Epithelial cell of esophagus (primary cell): Measurements from ENCODE around the gene COG3.

Source experiments
- DNase-seq: peaks from one replicate; pipeline ENCODE4 v3.0.0; 2010; ENCODE audit warnings: low read depth
- H3K4me3 ChIP-seq: 2 replicates; pipeline ENCODE4 v1.5.1; 2011; ENCODE audit warnings: mild to moderate bottlenecking, low read length, control low read depth
- TF ChIP-seq, protein P1 (sequence below): IDR thresholded peaks from 2 replicates; pipeline ENCODE4 v1.5.1; 2011; ENCODE audit warnings: low read depth, mild to moderate bottlenecking, low read length, control low read depth, inconsistent platforms; ENCODE audit not compliant: insufficient read depth; ENCODE audit errors: missing control alignments

COG3 gene

DNA sequence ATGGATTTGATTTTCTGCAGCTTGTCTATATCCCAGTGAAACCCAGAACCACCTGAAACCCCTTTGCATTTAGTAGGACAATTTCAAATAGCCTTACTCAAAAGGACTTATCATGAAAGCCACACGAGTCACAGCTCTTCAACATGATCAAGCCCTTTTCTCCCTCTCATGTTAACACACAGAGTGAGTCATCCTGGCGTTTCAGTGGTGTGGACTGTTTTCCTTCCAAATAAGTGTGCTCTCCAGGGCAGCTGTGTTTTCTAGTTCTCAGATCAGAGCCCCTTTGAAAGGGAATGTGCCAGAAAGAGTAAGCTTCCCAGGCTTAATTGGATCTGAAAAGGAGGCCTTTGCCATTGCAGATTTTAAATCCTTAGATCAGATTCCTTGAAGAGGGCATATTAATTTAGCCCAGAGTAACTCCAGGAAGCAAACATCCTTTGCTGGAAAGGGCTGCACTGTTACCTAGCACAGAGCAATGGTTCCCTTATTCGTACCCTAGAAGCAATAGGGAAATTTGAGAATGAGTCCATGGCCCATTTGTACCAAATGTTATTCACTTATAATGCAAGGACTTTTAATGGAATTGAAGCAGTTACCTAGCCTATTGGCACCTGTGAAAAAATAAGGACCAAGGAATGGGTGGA, 99.5 kb downstream of the COG3 start:
- no peak overlapping the region for H3K4me3 ChIP-seq
- TF ChIP-seq, protein P1, sequence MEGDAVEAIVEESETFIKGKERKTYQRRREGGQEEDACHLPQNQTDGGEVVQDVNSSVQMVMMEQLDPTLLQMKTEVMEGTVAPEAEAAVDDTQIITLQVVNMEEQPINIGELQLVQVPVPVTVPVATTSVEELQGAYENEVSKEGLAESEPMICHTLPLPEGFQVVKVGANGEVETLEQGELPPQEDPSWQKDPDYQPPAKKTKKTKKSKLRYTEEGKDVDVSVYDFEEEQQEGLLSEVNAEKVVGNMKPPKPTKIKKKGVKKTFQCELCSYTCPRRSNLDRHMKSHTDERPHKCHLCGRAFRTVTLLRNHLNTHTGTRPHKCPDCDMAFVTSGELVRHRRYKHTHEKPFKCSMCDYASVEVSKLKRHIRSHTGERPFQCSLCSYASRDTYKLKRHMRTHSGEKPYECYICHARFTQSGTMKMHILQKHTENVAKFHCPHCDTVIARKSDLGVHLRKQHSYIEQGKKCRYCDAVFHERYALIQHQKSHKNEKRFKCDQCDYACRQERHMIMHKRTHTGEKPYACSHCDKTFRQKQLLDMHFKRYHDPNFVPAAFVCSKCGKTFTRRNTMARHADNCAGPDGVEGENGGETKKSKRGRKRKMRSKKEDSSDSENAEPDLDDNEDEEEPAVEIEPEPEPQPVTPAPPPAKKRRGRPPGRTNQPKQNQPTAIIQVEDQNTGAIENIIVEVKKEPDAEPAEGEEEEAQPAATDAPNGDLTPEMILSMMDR = no peak
- DNase-seq = peak; percentile 79

DNA sequence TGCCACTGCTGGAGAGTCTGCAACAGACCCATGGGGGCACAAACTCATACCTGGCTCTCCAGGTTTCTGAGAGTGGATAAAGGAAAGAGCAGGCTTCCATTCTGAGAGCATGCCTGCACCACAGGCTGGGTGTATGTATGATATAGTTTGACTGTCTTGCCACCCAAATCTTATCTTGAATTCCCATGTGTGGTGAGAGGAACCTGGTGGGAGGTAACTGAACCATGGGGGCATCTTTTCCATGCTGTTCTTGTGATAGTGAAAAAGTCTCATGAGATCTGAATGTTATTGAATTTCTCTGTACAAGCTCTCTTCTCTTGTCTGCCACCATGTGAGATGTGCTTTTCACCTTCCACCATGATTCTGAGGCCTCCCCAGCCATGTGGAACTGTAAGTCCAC, 100.6 kb downstream of the COG3 start:
- TF ChIP-seq, protein P1 = no peak
- DNase-seq = no peak
- H3K4me3 ChIP-seq = no peak overlapping the region

DNA sequence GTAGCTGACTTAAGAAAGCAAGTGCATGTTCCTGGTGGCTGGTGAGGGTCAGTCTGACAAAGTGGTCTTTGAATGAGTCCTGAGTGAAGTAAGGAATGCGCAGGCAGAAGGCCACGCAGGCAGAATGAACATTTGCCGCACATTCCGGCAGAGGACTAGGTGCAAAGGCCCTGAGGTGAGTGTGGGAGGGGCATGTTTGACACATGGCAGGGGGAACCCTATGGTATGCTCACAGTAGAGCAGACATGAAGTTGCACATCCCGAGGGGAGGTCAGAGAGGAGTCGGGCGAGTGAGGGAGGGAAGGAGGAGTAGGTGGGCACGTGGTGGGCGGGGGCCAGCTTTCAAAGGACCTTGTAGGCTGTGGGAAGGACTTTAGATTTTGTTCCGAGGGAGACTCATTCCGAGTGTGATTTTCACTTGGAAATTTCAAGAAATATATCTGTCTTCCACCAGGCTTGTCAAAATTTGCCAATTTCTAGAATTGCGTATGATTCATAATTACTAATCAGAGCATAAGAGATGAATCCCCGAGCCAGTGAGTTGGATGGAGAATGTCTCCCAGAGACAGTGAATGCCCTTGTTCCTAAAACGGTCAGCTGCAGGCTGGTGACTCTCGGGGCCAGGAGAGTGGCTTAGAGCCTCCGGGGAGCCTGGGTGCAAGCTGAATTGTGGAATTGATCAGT, 110.5 kb downstream of the COG3 start:
- TF ChIP-seq, protein P1 = no peak
- peak; percentile 36 for DNase-seq
- no peak overlapping the region for H3K4me3 ChIP-seq

DNA sequence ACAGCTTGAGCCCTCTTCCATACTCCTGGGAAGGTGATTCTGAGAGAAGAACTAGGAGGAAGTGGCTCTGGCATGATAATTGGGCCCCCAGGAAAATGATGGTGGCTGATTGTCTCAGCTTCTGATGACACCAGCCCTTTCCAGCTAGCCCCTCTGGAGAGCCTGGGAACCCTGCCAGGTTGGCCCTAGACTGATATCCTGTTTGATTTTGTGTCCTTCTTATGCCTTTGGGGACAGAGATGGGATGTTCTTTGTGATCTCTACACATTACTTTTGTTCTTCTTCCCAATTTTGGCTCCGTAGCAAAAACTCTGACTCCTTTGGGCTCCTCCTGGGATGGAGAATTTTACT, 111.1 kb downstream of the COG3 start:
- no peak overlapping the region for H3K4me3 ChIP-seq
- TF ChIP-seq, protein P1 = no peak
- DNase-seq = no peak

DNA sequence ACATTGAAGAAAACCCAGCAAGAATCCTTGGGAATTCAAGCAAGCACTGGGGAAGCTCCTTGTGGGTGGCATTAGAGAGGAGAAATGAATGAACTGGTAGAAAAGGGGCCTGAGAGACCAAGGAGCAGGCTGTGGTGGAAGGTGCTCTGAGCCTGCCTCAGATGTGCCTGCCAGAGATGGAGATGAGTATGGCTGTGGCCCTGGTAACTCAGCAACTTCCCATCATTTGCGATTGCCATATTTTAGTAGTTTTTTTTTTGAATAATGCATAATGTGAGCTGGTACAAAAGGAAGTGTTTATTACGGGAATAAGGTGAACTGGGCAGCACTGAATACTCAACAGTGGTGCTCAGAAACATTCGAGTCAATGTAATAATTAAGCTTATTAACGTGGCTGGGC, 111.7 kb downstream of the COG3 start:
- no peak for DNase-seq
- TF ChIP-seq, protein P1 = no peak
- no peak overlapping the region for H3K4me3 ChIP-seq

DNA sequence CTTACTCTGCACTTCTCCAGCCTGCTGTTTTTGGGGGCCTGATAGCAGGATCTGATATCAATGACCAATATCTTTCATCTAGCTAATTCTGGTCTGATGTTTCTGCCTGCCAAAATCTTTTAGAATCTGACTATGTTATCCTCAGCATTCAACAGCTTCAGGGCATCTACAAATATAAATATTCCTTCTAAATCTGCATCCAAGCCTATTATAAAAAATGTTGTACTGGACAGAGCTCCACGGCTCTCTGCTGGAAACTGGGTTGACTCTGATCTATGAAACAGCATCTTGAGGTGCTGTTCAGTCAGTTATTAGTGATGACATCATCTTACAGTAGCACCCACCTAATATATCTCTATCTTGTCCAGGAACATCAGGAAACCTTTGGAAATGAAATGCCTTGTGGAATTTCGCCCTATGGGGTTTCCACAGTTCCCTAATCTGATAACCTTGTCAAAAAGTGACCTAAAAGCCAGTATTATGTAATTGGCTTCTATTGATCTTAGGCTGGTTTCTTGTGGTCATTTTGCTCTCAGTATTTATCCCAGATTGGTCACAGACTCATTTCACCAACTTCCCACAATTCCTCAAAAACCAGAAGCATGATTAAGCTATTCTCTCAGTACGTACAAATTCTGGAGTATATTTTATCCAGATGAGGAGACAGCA, 117.8 kb downstream of the COG3 start:
- TF ChIP-seq, protein P1 = no peak
- DNase-seq = no peak
- H3K4me3 ChIP-seq = no peak overlapping the region

DNA sequence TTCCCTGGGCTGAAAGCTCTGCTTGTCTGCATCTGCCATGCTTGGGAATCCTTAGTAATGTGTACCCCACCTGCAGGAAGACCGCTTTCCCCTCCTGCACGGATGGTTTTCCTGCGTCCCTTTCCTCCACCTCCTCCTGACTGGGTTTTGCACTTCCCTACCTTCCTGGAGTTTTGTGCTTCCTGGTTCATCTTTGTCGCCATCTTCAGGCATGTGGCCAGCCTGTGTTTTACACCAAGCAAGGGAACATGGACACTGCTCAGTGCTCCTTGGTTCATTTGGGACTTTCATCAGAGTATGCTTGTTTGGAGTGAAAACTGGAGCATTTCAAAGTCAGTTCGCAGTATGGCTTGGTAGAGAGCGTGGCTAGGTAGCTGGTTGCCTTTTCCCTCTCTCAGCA, 120.1 kb downstream of the COG3 start:
- no peak overlapping the region for H3K4me3 ChIP-seq
- peak; percentile 49 for DNase-seq
- TF ChIP-seq, protein P1 = peak; percentile 61
